Kidney epithelial cell (primary cell): ENCODE data around the gene UBE3B. TPM values are rescaled to one million over a fixed set of nuclear protein-coding genes. Genes with fewer than 3 reads are reported as not detected.

Source experiments
- DNase-seq: peaks from one replicate; pipeline ENCODE4 v3.0.0-alpha.2; 2010; ENCODE audit warnings: low read depth
- H3K27me3 ChIP-seq: 2 replicates; pipeline ENCODE4 v1.6.0; 2011; ENCODE audit warnings: low read length; ENCODE audit not compliant: control insufficient read depth, insufficient read depth
- H3K36me3 ChIP-seq: 2 replicates; pipeline ENCODE4 v1.5.1; 2011; ENCODE audit warnings: low read length; ENCODE audit not compliant: control insufficient read depth, insufficient read depth
- H3K4me3 ChIP-seq: 2 replicates; pipeline ENCODE4 v1.5.1; 2011; ENCODE audit warnings: low read depth, mild to moderate bottlenecking, control low read depth, low read length
- total RNA-seq: library from RNA; depleted of rRNA; stranded (reverse); fragments of >200 nt; gene quantifications from 2 replicates; pipeline ENCODE4 v1.2.3, GENCODE V29; 2015
- TF ChIP-seq, protein P1 (sequence below): IDR thresholded peaks from 2 replicates; pipeline ENCODE4 v1.5.1; 2011; ENCODE audit warnings: mild to moderate bottlenecking, moderate library complexity, low read length, control low read depth, inconsistent platforms; ENCODE audit not compliant: insufficient read depth, poor library complexity, severe bottlenecking

Gene UBE3B
- total RNA-seq, 1 donor from 2014 or later, result 38.3 TPM

DNA sequence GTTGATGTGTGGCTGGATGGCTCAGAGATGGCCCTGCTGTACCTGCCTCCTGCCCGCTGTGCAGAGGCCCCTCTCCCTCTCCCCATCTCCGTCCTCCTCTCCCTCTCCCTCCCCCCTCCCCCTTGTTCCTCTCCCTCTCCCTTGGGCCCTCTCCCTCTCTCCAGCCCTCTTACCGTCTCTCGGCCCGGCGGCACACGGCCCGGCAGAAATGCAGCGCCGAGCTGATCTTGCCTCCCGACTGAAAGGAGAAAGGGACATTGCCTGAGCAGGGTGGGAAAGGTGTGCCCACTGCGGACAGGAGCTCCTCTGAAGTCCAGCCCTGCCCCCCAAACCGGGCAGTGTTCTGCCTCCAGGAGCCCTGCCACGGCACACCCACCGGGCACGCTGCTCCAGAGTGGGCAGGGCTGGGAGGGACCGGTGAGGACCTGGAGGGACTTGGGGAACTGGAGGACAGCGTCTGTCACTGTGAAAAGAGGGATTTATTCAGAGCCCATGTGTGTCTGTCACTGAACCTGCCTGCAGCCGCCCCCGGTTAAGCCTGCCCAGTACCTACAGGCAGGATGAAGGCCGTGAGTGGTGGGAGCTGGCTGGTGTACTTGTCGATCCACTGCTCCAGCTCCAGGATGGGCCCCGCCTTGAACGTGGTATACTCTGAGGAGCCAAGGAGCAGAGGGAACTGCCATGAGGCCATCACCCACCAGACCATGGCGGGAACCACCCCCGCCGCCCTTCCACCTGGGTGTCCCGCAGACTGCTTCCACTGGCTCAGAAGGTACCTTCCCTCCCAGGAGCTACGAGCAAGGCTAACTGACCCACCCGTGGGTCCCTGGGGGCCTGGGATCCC lies 83.7 kb downstream of the UBE3B start:
- Histone ChIP-seq H3K4me3 (no peak overlapping the region), H3K27me3 (no peaks in the 10 kb centered on the region), H3K36me3 (no peaks in the 10 kb centered on the region)
- DNase-seq, result no peak
- TF ChIP-seq, protein P1, sequence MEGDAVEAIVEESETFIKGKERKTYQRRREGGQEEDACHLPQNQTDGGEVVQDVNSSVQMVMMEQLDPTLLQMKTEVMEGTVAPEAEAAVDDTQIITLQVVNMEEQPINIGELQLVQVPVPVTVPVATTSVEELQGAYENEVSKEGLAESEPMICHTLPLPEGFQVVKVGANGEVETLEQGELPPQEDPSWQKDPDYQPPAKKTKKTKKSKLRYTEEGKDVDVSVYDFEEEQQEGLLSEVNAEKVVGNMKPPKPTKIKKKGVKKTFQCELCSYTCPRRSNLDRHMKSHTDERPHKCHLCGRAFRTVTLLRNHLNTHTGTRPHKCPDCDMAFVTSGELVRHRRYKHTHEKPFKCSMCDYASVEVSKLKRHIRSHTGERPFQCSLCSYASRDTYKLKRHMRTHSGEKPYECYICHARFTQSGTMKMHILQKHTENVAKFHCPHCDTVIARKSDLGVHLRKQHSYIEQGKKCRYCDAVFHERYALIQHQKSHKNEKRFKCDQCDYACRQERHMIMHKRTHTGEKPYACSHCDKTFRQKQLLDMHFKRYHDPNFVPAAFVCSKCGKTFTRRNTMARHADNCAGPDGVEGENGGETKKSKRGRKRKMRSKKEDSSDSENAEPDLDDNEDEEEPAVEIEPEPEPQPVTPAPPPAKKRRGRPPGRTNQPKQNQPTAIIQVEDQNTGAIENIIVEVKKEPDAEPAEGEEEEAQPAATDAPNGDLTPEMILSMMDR, result no peak

GRCh38 chr12:109561711-109562030 lies 84.2 kb downstream of the UBE3B start:
- no peak for DNase-seq
- no peak overlapping the region for H3K4me3 ChIP-seq
- TF ChIP-seq, protein P1, result no peak
- no peaks in the 10 kb centered on the region for H3K27me3 ChIP-seq
- H3K36me3 ChIP-seq, result no peaks in the 10 kb centered on the region

DNA sequence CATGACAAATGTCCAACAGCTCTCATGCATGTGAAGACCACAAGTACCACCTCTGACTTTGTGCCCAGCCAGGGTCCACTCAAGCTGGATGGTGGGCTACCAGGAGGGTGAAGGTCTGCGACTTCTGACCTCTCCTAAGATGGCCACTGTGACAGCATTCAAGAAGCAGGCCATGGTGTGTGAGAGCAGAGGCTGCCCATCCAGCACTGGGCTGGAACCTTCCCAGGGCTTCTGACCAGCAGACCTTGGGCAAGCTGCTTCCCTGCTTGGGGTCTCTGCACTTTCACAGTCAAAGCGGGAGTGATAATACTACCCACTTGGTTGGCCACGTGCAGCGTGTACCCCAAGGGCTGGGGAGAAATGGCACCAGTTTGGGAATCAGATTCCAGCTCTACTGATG lies 85.4 kb downstream of the UBE3B start:
- Histone ChIP-seq H3K4me3 (no peak overlapping the region), H3K36me3 (no peaks in the 10 kb centered on the region), H3K27me3 (no peaks in the 10 kb centered on the region)
- no peak for DNase-seq
- TF ChIP-seq, protein P1, result no peak

DNA sequence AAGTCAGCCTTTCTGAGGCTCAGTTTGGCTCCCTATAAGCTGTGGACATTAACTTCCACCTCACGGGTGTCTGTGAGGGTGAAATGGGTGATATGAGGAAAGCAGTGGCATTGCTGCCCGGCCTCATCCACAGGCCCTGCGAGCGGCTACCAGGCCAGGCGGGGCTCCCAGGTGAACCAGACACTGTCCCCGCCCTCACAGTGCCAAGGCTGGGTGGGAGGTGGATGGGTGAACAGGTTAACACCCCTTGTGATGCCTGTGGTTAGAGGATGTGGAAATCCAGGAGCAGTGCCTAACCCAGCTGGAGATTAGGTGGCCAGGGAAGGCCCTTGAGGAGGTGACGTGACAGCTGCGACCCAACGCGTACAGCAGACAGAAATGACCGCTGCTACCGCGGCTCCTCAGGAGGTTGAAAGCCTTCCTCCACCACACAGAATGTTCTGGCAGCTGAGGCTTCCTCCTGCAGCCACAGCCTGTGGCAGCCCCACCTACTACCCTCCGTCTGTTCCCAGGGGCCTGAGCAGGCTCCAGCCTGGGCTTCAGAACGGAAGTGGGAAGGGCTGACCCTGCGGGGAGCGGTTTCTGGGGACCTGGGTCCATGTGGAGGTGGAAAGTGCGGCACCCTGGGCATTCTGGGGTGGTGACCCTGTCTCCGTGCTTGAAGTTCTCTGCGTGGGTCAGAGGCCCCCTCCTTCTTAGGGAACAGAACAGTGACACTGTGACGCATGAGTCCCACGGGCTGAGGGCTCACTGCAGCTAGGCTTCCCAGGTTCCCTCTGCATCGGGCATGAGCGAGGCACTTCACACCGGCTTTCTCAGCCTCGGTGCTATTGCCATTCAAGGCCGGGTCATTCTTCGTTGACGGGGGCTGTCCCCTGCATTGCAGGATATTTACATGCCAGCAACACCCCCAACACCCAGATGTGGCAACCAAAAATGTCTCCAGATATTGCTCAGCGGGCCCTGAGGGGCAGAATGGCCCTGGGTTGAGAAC lies 86.2 kb downstream of the UBE3B start:
- Histone ChIP-seq H3K27me3 (no peaks in the 10 kb centered on the region), H3K4me3 (no peak overlapping the region), H3K36me3 (no peaks in the 10 kb centered on the region)
- DNase-seq, result no peak
- TF ChIP-seq, protein P1, result no peak

DNA sequence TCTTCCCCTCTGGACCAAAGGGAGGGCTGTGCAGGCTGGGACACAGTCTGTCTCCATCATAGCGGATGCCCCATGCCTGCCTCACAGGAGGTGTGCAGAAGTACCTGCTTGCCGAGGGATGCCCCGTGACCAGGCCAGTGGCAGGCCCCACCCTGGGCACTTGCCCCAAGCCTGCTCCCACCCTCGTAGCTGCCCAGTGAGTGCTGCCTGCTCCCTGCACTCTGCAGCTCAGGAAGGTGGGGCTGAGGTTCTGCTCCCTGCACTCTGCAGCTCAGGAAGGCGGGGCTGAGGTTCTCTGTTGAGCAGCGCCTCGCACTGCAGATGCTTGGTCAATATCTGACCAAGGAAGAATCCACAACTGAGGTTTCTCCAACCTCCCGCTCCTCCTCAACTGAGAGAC lies 89.0 kb downstream of the UBE3B start:
- H3K36me3 ChIP-seq, result no peaks in the 10 kb centered on the region
- TF ChIP-seq, protein P1, result no peak
- no peaks in the 10 kb centered on the region for H3K27me3 ChIP-seq
- DNase-seq, result no peak
- H3K4me3 ChIP-seq, result no peak overlapping the region
